Heart left ventricle (tissue), 16 donors: ENCODE data around the gene BAZ2B. TPM values are rescaled to one million over a fixed set of nuclear protein-coding genes. Genes with fewer than 3 reads are reported as not detected.

Experiments used
- ATAC-seq, 4 donors: fragments of 200-7000 bp; cut with Tn5 transposase; one replicate each; pipeline ENCODE4 v1.9.1; 2020 to 2022; ENCODE audit warnings: moderate library complexity in 4 of 4, mild to moderate bottlenecking in 3 of 4, moderate number of reproducible peaks in 1 of 4
- DNase-seq, 5 donors: peaks; one replicate each; pipeline ENCODE4 v3.0.0-alpha.2; 2020
- H3K27ac ChIP-seq, 12 donors: fragments of 200-600 bp; sonication (generic) in 4 of 12; one replicate each; pipeline versions ENCODE4 v1.5.0 to v1.8.0; 2016 to 2022; ENCODE audit warnings: mild to moderate bottlenecking in 2 of 12
- H3K27me3 ChIP-seq, 9 donors: fragments of 200-600 bp; sonication (generic) in 2 of 9; one replicate each; pipeline versions ENCODE4 v1.5.1 to v1.8.0; 2016 to 2022; ENCODE audit warnings: mild to moderate bottlenecking in 3 of 9
- H3K36me3 ChIP-seq, 9 donors: fragments of 200-600 bp; sonication (generic) in 2 of 9; one replicate each; pipeline versions ENCODE4 v1.5.0 to v1.8.0; 2018 to 2022; ENCODE audit warnings: mild to moderate bottlenecking in 2 of 9
- H3K4me1 ChIP-seq, 12 donors: fragments of 200-600 bp; sonication (generic) in 4 of 12; one replicate each; pipeline versions ENCODE4 v1.5.0 to v1.8.0; 2016 to 2022; ENCODE audit warnings: mild to moderate bottlenecking in 3 of 12
- H3K4me3 ChIP-seq, 12 donors: fragments of 200-600 bp; sonication (generic) in 4 of 12; one replicate each; pipeline versions ENCODE4 v1.5.0 to v1.8.0; 2017 to 2022; ENCODE audit warnings: mild to moderate bottlenecking in 9 of 12, moderate library complexity in 4 of 12
- H3K9me3 ChIP-seq, 12 donors: fragments of 200-600 bp; sonication (generic) in 4 of 12; one replicate each; pipeline versions ENCODE4 v1.5.0 to v1.8.0; 2016 to 2022; ENCODE audit warnings: mild to moderate bottlenecking in 1 of 12
- CTCF ChIP-seq, 12 donors: fragments of 200-600 bp; sonication (generic) in 4 of 12; IDR thresholded peaks; one replicate each; pipeline versions ENCODE4 v1.5.0 to v1.8.0; 2018 to 2022; ENCODE audit warnings: antibody characterized with exemption in 12 of 12, mild to moderate bottlenecking in 5 of 12
- POLR2A ChIP-seq, 2 donors: fragments of 450-650 bp; IDR thresholded peaks; one replicate each; pipeline ENCODE4 v1.6.1; 2017; ENCODE audit warnings: antibody characterized with exemption in 2 of 2, mild to moderate bottlenecking in 2 of 2, moderate library complexity in 2 of 2
- WGBS, 4 donors: extraction: QIAGEN DNeasy Blood & Tissue Kit in 2 of 4; methylation state at CpG; one replicate each; pipeline versions ENCODE4 v1.1.5 to v1.1.7; 2013 to 2018; 5-methylcytosine and 5-hydroxymethylcytosine counted together
- intact Hi-C, 10 donors: fragments of 100-400 bp; cut with DNase I; formaldehyde crosslinking; loops; one replicate each; pipeline versions ENCODE4 v1.11.1 to v1.14.2; 2022
- polyA plus RNA-seq, 2 donors: library from polyadenylated mRNA; stranded (reverse); fragments of 200-250 nt; gene quantifications; one replicate each; pipeline ENCODE4 v1.2.3, GENCODE V29; 2013
- total RNA-seq, 9 donors: library from RNA; depleted of rRNA in 2 of 9; stranded (reverse); fragments of >200 nt in 2 of 9; fragmentation: NEBNext Ultra II Directional in 3 of 9; extraction: Animal tissue kit (Norgen Biotek cat#: 25700) in 3 of 9; gene quantifications; one replicate each; pipeline versions ENCODE4 v1.1.0 to v1.2.4, GENCODE V29; 2016 to 2023
- donor health status: ischemic (EF 13 %, LVEDD 7.1; RV severe dilation, severe dysfunction).
- donor health status: healthy with polysubstance abuse.
- donor health status: DM: no; HTN: yes; CAD: no.
- donor health status: DM: no; HTN: no; CAD: no.
- donor health status: ischemic (EF 25% LVEDD 6.9; RV normal size, moderate dysfunction).
- donor health status: ischemic (EF 25% LVEDD 5.7; RV mildly dilated, moderate dysfunction).
- donor health status: healthy.
- donor health status: DM: yes; HTN: yes; CAD: no.
- donor health status: ischemic (EF 35%, LVEDD 5.7; RV mildly dilated, moderate dysfunction).
- donor health status: nonischemic (EF 11% LVEDD 7.7; RV severe dilation, severe dysfunction).
- donor health status: DM: yes; HTN: yes; CAD: no.
- donor health status: PGD.
- donor health status: ischemic (EF 29% LVEDD 5.4; RV normal size, mild dysfunction).
- donor health status: nonischemic (EF 23%, LVEDD 6.1; RV moderate dilation, normal function).

BAZ2B gene
- total and polyA plus RNA-seq, 11 donors, result 15.3 to 56.5 (median 40.2) TPM

DNA sequence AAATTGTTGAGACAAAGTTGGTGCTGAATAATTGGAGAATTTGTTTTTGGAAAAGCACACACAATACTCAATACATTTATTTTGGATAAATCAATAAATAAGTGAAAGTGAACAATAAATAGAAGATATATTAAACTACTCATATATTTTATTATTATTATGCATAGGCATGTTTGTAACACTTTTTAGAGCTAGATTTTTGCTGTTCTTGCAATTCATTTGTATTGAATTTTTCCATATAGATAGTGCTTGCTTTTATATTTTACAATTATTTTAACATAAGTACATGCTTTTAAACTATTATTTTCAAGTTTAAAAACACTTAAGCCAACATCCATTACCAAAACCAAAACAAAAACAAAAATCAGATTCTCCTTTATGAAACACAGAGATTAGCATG lies 43.9 kb downstream of the BAZ2B start:
- intact Hi-C loops, result no loop called here
- H3K27me3 ChIP-seq, result no peaks in the 10 kb centered on the region
- ATAC-seq (no peak), DNase-seq (no peak)
- peaks cover 0 to 15% (median 0%) of the 10 kb centered on the region in 12 donors for H3K9me3 ChIP-seq
- H3K27ac ChIP-seq, result no peak overlapping the region
- no peak overlapping the region for H3K4me3 ChIP-seq
- TF ChIP-seq CTCF (IDR thresholded peaks at IDR 0.05) (no peak), POLR2A (IDR thresholded peaks at IDR 0.05) (no peak)
- peaks cover 0 to 4% (median 0%) of the 10 kb centered on the region in 9 donors for H3K36me3 ChIP-seq
- H3K4me1 ChIP-seq, result peaks cover 0 to 12% (median 0%) of the 10 kb centered on the region in 12 donors

DNA sequence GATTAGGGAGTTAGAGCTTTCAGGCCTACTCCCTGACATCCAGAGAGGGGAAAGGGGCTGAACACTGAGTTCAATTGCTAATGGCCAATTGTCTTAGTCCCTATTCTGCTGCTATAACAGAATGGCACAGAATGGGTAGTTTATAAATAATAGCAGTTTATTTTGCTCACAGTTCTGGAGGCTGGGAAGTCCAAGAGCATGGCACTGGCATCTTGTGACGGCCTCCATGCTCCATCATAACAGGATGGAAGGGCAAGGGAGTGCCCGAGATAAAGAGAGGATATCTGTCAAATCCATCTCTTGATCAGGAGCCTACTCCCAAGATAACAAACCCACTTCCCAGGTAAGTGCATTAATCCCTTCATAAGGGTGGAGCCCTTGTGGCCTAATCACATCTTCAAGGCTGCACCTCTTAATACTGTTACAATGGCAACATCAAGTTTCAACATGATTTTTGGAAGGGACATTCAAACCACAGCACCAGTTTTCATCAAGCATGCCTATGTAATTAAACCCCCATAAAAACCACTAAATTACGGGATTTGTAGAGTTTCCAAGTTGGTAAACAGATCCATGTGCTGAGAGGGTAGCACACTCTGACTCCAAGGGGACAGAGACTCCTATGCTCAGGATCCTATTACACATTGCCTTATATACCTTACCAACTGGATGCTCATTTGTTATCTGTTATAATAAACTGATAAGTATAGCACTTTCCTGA lies 44.6 kb downstream of the BAZ2B start:
- intact Hi-C loops, result no loop called here
- 61 to 99% (median 91%) methylated on average over 3 of the region's 3 CpGs for WGBS, 4 donors
- DNase-seq (no peak), ATAC-seq (no peak)
- peaks cover 0 to 12% (median 0%) of the 10 kb centered on the region in 9 donors for H3K36me3 ChIP-seq
- H3K27ac ChIP-seq, result no peak overlapping the region
- no peaks in the 10 kb centered on the region for H3K27me3 ChIP-seq
- H3K4me3 ChIP-seq, result no peak overlapping the region
- peaks cover 0 to 15% (median 0%) of the 10 kb centered on the region in 12 donors for H3K9me3 ChIP-seq
- peaks cover 0 to 11% (median 0%) of the 10 kb centered on the region in 12 donors for H3K4me1 ChIP-seq
- TF ChIP-seq CTCF (IDR thresholded peaks at IDR 0.05) (no peak), POLR2A (IDR thresholded peaks at IDR 0.05) (no peak)

GRCh38 chr2:159564081-159564480 lies 52.3 kb downstream of the BAZ2B start:
- no peak overlapping the region for H3K27ac ChIP-seq
- no peaks in the 10 kb centered on the region for H3K27me3 ChIP-seq
- H3K4me1 ChIP-seq, result peaks cover 0 to 10% (median 0%) of the 10 kb centered on the region in 12 donors
- DNase-seq (no peak), ATAC-seq (no peak)
- intact Hi-C loops, result no loop called here
- TF ChIP-seq POLR2A (IDR thresholded peaks at IDR 0.05) (no peak), CTCF (IDR thresholded peaks at IDR 0.05) (no peak)
- no peak overlapping the region for H3K4me3 ChIP-seq
- no peaks in the 10 kb centered on the region for H3K9me3 ChIP-seq
- H3K36me3 ChIP-seq, result peaks cover 0 to 10% (median 0%) of the 10 kb centered on the region in 9 donors

GRCh38 chr2:159562248-159562647 lies 54.1 kb downstream of the BAZ2B start:
- Histone ChIP-seq H3K27me3 (no peaks in the 10 kb centered on the region), H3K4me1 (peaks cover 0 to 20% (median 1%) of the 10 kb centered on the region in 12 donors), H3K4me3 (no peak overlapping the region), H3K9me3 (no peaks in the 10 kb centered on the region), H3K27ac (no peak overlapping the region), H3K36me3 (peaks cover 0 to 7% (median 0%) of the 10 kb centered on the region in 9 donors)
- 91 to 95% (median 93%) methylated on average over 2 of the region's 2 CpGs for WGBS, 4 donors
- intact Hi-C loops, result no loop called here
- TF ChIP-seq POLR2A (IDR thresholded peaks at IDR 0.05), result no peak
- TF ChIP-seq CTCF (IDR thresholded peaks at IDR 0.05), result no peak
- DNase-seq (no peak), ATAC-seq (no peak)
